GM18502 (cell line): Measurements from ENCODE around the gene KCNK2.

Source experiments
- ATAC-seq: cut with Tn5 transposase; IDR thresholded peaks from one replicate; pipeline ENCODE4 v1.9.1; 2021; ENCODE audit warnings: mild to moderate bottlenecking; ENCODE audit not compliant: unreplicated experiment, poor library complexity

KCNK2 gene

GRCh38 chr1:215082532-215083382 is at the start of gene KCNK2:
Gene KCNK2 (plus strand): TSS chr1:215082737. CDS start chr1:215083386, 649 bp downstream.
- no peak for ATAC-seq

- no peak for ATAC-seq
These were observed 49.5 kb upstream of the KCNK2 start for GRCh38 chr1:215032911-215033526.

- no peak for ATAC-seq
These were observed 42.3 kb upstream of the KCNK2 start for GRCh38 chr1:215040190-215040589.

GRCh38 chr1:215043401-215043800 is 39.1 kb upstream of the KCNK2 start:
- ATAC-seq = no peak

GRCh38 chr1:215044151-215044550 is 38.4 kb upstream of the KCNK2 start:
- ATAC-seq = no peak

- no peak for ATAC-seq
These were observed 36.7 kb upstream of the KCNK2 start for GRCh38 chr1:215045698-215046308.

- no peak for ATAC-seq
These were observed 30.1 kb upstream of the KCNK2 start for GRCh38 chr1:215052256-215053015.

- no peak for ATAC-seq
These were observed 28.3 kb upstream of the KCNK2 start for GRCh38 chr1:215054266-215054665.

- no peak for ATAC-seq
These were observed 27.1 kb upstream of the KCNK2 start for GRCh38 chr1:215055281-215055935.

- ATAC-seq = no peak
These were observed 26.0 kb upstream of the KCNK2 start for GRCh38 chr1:215056584-215056983.

- ATAC-seq = no peak
These were observed 22.6 kb upstream of the KCNK2 start for GRCh38 chr1:215059947-215060346.

- no peak for ATAC-seq
These were observed 18.2 kb upstream of the KCNK2 start for GRCh38 chr1:215064327-215064726.

- no peak for ATAC-seq
These were observed 11.5 kb upstream of the KCNK2 start for GRCh38 chr1:215071078-215071477.

- peak; percentile 67 for ATAC-seq
These were observed 6.2 kb upstream of the KCNK2 start for GRCh38 chr1:215076322-215076721.

- ATAC-seq = no peak
These were observed 3.1 kb upstream of the KCNK2 start for GRCh38 chr1:215079456-215079855.

- no peak for ATAC-seq
These were observed 641 bp upstream of the KCNK2 start for GRCh38 chr1:215081661-215082531.

- ATAC-seq = no peak
These were observed 935 bp downstream of the KCNK2 start for GRCh38 chr1:215083383-215083961.

- no peak for ATAC-seq
These were observed 2.1 kb downstream of the KCNK2 start for GRCh38 chr1:215084621-215085020.

GRCh38 chr1:215087603-215088002 is 5.1 kb downstream of the KCNK2 start:
- no peak for ATAC-seq
